ENCODE data around the gene TOM1L2. TPM values are rescaled to one million over a fixed set of nuclear protein-coding genes. Genes with fewer than 3 reads are reported as not detected.

The TOM1L2 gene
- total RNA-seq, 2 donors from 2014 or later, result 42.2 to 44.2 TPM

- peaks cover 21% of the 10 kb centered on the region for H3K4me1 Mint-ChIP-seq
- peak overlapping the region; percentile 85 for H3K27ac Mint-ChIP-seq
- peaks cover 4% of the 10 kb centered on the region for H3K36me3 Mint-ChIP-seq (ENCODE audit: low read depth)
- DNase-seq, result no peak
- H3K9me3 ChIP-seq (ENCODE audit: control insufficient read depth, low read length, poor library complexity, severe bottlenecking), result no peaks in the 10 kb centered on the region
- no peak for ATAC-seq
- no peak overlapping the region for H3K4me3 Mint-ChIP-seq
- no peaks in the 10 kb centered on the region for H3K27me3 Mint-ChIP-seq
These were observed 42.4 kb downstream of the TOM1L2 start for GRCh38 chr17:17929655-17930380.

GRCh38 chr17:17928398-17929287, 43.6 kb downstream of the TOM1L2 start:
- no peaks in the 10 kb centered on the region for H3K27me3 Mint-ChIP-seq
- peaks cover 20% of the 10 kb centered on the region for H3K4me1 Mint-ChIP-seq
- ATAC-seq (no peak), DNase-seq (no peak)
- peaks cover 4% of the 10 kb centered on the region for H3K36me3 Mint-ChIP-seq (ENCODE audit: low read depth)
- H3K4me3 Mint-ChIP-seq, result no peak overlapping the region
- no peaks in the 10 kb centered on the region for H3K9me3 ChIP-seq (ENCODE audit: control insufficient read depth, low read length, poor library complexity, severe bottlenecking)
- peak overlapping the region; percentile 85 for H3K27ac Mint-ChIP-seq

GRCh38 chr17:17926840-17927449, 45.3 kb downstream of the TOM1L2 start:
- Mint-ChIP-seq H3K36me3 (ENCODE audit: low read depth) (peaks cover 4% of the 10 kb centered on the region), H3K4me3 (no peak overlapping the region), H3K27me3 (no peaks in the 10 kb centered on the region), H3K4me1 (peaks cover 23% of the 10 kb centered on the region), H3K27ac (no peak overlapping the region)
- ATAC-seq, result no peak
- no peaks in the 10 kb centered on the region for H3K9me3 ChIP-seq (ENCODE audit: control insufficient read depth, low read length, poor library complexity, severe bottlenecking)
- DNase-seq, result no peak

GRCh38 chr17:17926036-17926435, 46.2 kb downstream of the TOM1L2 start:
- DNase-seq (no peak), ATAC-seq (no peak)
- Mint-ChIP-seq H3K4me3 (no peak overlapping the region), H3K36me3 (ENCODE audit: low read depth) (peaks cover 2% of the 10 kb centered on the region), H3K27me3 (no peaks in the 10 kb centered on the region), H3K4me1 (peaks cover 23% of the 10 kb centered on the region), H3K27ac (no peak overlapping the region)
- H3K9me3 ChIP-seq (ENCODE audit: control insufficient read depth, low read length, poor library complexity, severe bottlenecking), result no peaks in the 10 kb centered on the region

- H3K9me3 ChIP-seq (ENCODE audit: control insufficient read depth, low read length, poor library complexity, severe bottlenecking), result no peaks in the 10 kb centered on the region
- Mint-ChIP-seq H3K27ac (peak overlapping the region; percentile 9), H3K4me1 (peaks cover 19% of the 10 kb centered on the region), H3K4me3 (no peak overlapping the region), H3K27me3 (no peaks in the 10 kb centered on the region), H3K36me3 (ENCODE audit: low read depth) (no peaks in the 10 kb centered on the region)
- DNase-seq, result no peak
- ATAC-seq, result no peak
These were observed 47.3 kb downstream of the TOM1L2 start for GRCh38 chr17:17924857-17925250.

GRCh38 chr17:17924131-17924856, 47.9 kb downstream of the TOM1L2 start:
- ATAC-seq (no peak), DNase-seq (no peak)
- no peak overlapping the region for H3K4me3 Mint-ChIP-seq
- no peak overlapping the region for H3K27ac Mint-ChIP-seq
- H3K27me3 Mint-ChIP-seq, result no peaks in the 10 kb centered on the region
- peaks cover 17% of the 10 kb centered on the region for H3K4me1 Mint-ChIP-seq
- no peaks in the 10 kb centered on the region for H3K9me3 ChIP-seq (ENCODE audit: control insufficient read depth, low read length, poor library complexity, severe bottlenecking)
- H3K36me3 Mint-ChIP-seq (ENCODE audit: low read depth), result no peaks in the 10 kb centered on the region

GRCh38 chr17:17922070-17922614, 50.1 kb downstream of the TOM1L2 start:
- Mint-ChIP-seq H3K4me3 (no peak overlapping the region), H3K36me3 (ENCODE audit: low read depth) (no peaks in the 10 kb centered on the region), H3K27ac (peak overlapping the region; percentile 93), H3K27me3 (no peaks in the 10 kb centered on the region), H3K4me1 (peaks cover 19% of the 10 kb centered on the region)
- no peak for ATAC-seq
- H3K9me3 ChIP-seq (ENCODE audit: control insufficient read depth, low read length, poor library complexity, severe bottlenecking), result no peaks in the 10 kb centered on the region
- no peak for DNase-seq

GRCh38 chr17:17921192-17922069, 50.8 kb downstream of the TOM1L2 start:
- DNase-seq, result no peak
- H3K27me3 Mint-ChIP-seq, result no peaks in the 10 kb centered on the region

GRCh38 chr17:17919169-17920107, 52.8 kb downstream of the TOM1L2 start:
- H3K9me3 ChIP-seq (ENCODE audit: control insufficient read depth, low read length, poor library complexity, severe bottlenecking), result no peaks in the 10 kb centered on the region
- Mint-ChIP-seq H3K27me3 (no peaks in the 10 kb centered on the region), H3K36me3 (ENCODE audit: low read depth) (no peaks in the 10 kb centered on the region), H3K4me1 (peaks cover 16% of the 10 kb centered on the region), H3K27ac (no peak overlapping the region), H3K4me3 (no peak overlapping the region)
- DNase-seq, result peak; percentile 22 to 49 (median 32)
- peak; percentile 88 for ATAC-seq

More at GRCh38 chr17:17921192-17922069, 50.8 kb downstream of the TOM1L2 start:
- no peak for ATAC-seq
- Mint-ChIP-seq H3K27ac (peak overlapping the region; percentile 93), H3K4me1 (peaks cover 19% of the 10 kb centered on the region), H3K4me3 (no peak overlapping the region), H3K36me3 (ENCODE audit: low read depth) (no peaks in the 10 kb centered on the region)
- no peaks in the 10 kb centered on the region for H3K9me3 ChIP-seq (ENCODE audit: control insufficient read depth, low read length, poor library complexity, severe bottlenecking)

- Mint-ChIP-seq H3K27me3 (no peaks in the 10 kb centered on the region), H3K4me3 (no peak overlapping the region), H3K4me1 (peaks cover 20% of the 10 kb centered on the region), H3K27ac (no peak overlapping the region), H3K36me3 (ENCODE audit: low read depth) (no peaks in the 10 kb centered on the region)
- ATAC-seq (no peak), DNase-seq (no peak)
- no peaks in the 10 kb centered on the region for H3K9me3 ChIP-seq (ENCODE audit: control insufficient read depth, low read length, poor library complexity, severe bottlenecking)
These were observed 54.8 kb downstream of the TOM1L2 start for GRCh38 chr17:17917394-17917793.

GRCh38 chr17:17915183-17915582, 57.0 kb downstream of the TOM1L2 start:
- H3K36me3 Mint-ChIP-seq (ENCODE audit: low read depth), result no peaks in the 10 kb centered on the region
- no peaks in the 10 kb centered on the region for H3K9me3 ChIP-seq (ENCODE audit: control insufficient read depth, low read length, poor library complexity, severe bottlenecking)
- ATAC-seq (no peak), DNase-seq (no peak)
- H3K27ac Mint-ChIP-seq, result no peak overlapping the region
- H3K4me3 Mint-ChIP-seq, result no peak overlapping the region
- no peaks in the 10 kb centered on the region for H3K27me3 Mint-ChIP-seq
- H3K4me1 Mint-ChIP-seq, result peaks cover 11% of the 10 kb centered on the region

All from T-helper 17 cell (primary cell).